Measurements from ENCODE around the gene TMPRSS7.

GRCh38 chr3:112030901-112031300, 3.6 kb upstream of the TMPRSS7 start:
- TF ChIP-seq CTCF (IDR thresholded peaks at IDR 0.05) (no peak), POLR2A (IDR thresholded peaks at IDR 0.05) (no peak)
